ENCODE results near the gene UEVLD.

- no peak for TF ChIP-seq CTCF (IDR thresholded peaks at IDR 0.05; ENCODE audit: poor library complexity, severe bottlenecking)
- no peak for TF ChIP-seq EP300 (conservative IDR thresholded peaks at IDR 0.05; ENCODE audit: poor library complexity, severe bottlenecking)
Observed at GRCh38 chr11:18534245-18534644, 54.3 kb downstream of the UEVLD start.
